DND-41 (cell line): Measurements from ENCODE around the gene PID1.

Source experiments
- ATAC-seq: fragments of 200-7000 bp; cut with Tn5 transposase; 3 replicates; pipeline ENCODE4 v1.9.1; 2021; ENCODE audit warnings: low read depth; ENCODE audit not compliant: insufficient read depth
- DNase-seq: peaks from one replicate; pipeline ENCODE4 v3.0.0-alpha.2; 2020
- H2AFZ ChIP-seq: 2 replicates; pipeline ENCODE4 v1.6.0; 2012; ENCODE audit warnings: low read depth, low read length
- H3K27ac ChIP-seq: 2 replicates; pipeline ENCODE4 v1.5.1; 2012; ENCODE audit warnings: low read length, inconsistent platforms
- H3K27me3 ChIP-seq: fragments of 200-600 bp; sonication (generic); 2 replicates; pipeline ENCODE4 v1.6.0; 2012; ENCODE audit warnings: low read length, mild to moderate bottlenecking, inconsistent platforms; ENCODE audit not compliant: insufficient read depth, poor library complexity
- H3K36me3 ChIP-seq: 2 replicates; pipeline ENCODE4 v1.5.1; 2012; ENCODE audit warnings: low read length, inconsistent platforms; ENCODE audit not compliant: insufficient read depth
- H3K4me1 ChIP-seq: 2 replicates; pipeline ENCODE4 v1.5.1; 2012; ENCODE audit warnings: mild to moderate bottlenecking, low read length; ENCODE audit not compliant: insufficient read depth
- H3K4me2 ChIP-seq: 2 replicates; pipeline ENCODE4 v1.6.0; 2012; ENCODE audit warnings: mild to moderate bottlenecking, moderate library complexity, low read length, inconsistent platforms; ENCODE audit not compliant: insufficient read depth
- H3K4me3 ChIP-seq, 2 experiments: fragments of 200-600 bp in 1 of 2; shearing (Covaris generic) in 1 of 2; 2 replicates each; pipeline ENCODE4 v1.5.1; 2012 to 2016; ENCODE audit warnings: inconsistent platforms in 2 of 2, low read length in 2 of 2, mild to moderate bottlenecking in 2 of 2, low read depth in 1 of 2, moderate library complexity in 1 of 2
- H3K79me2 ChIP-seq: 2 replicates; pipeline ENCODE4 v1.6.0; 2012; ENCODE audit warnings: low read length, inconsistent platforms; ENCODE audit not compliant: insufficient read depth
- H3K9ac ChIP-seq: 2 replicates; pipeline ENCODE4 v1.6.0; 2012; ENCODE audit warnings: low read depth, mild to moderate bottlenecking, inconsistent platforms, low read length, moderate library complexity
- H3K9me3 ChIP-seq: 2 replicates; pipeline ENCODE4 v1.5.1; 2012; ENCODE audit warnings: low read length, moderate library complexity, mild to moderate bottlenecking, inconsistent platforms; ENCODE audit not compliant: insufficient read depth, severe bottlenecking
- H4K20me1 ChIP-seq: 2 replicates; pipeline ENCODE4 v1.6.0; 2012; ENCODE audit warnings: low read length; ENCODE audit not compliant: insufficient read depth
- CTCF ChIP-seq: IDR thresholded peaks from 2 replicates; pipeline ENCODE4 v1.5.1; 2012; ENCODE audit warnings: borderline replicate concordance, low read length, moderate library complexity, mild to moderate bottlenecking; ENCODE audit not compliant: poor library complexity, severe bottlenecking; ENCODE audit errors: extremely low read depth
- EZH2 ChIP-seq: IDR thresholded peaks from 3 replicates; pipeline ENCODE4 v1.6.1; 2012; ENCODE audit warnings: borderline replicate concordance, low read depth, mild to moderate bottlenecking, moderate library complexity, low read length, inconsistent platforms; ENCODE audit not compliant: severe bottlenecking

The PID1 gene

GRCh38 chr2:229269146-229269545 is 1.9 kb downstream of the PID1 start:
- H3K36me3 ChIP-seq, result no peaks in the 10 kb centered on the region
- TF ChIP-seq CTCF (no peak), EZH2 (no peak)
- no peak overlapping the region for H3K9ac ChIP-seq
- DNase-seq, result no peak
- H3K9me3 ChIP-seq, result no peaks in the 10 kb centered on the region
- no peak overlapping the region for H2AFZ ChIP-seq
- no peaks in the 10 kb centered on the region for H3K4me1 ChIP-seq
- H4K20me1 ChIP-seq, result no peaks in the 10 kb centered on the region
- H3K4me2 ChIP-seq, result no peak overlapping the region
- no peak overlapping the region for H3K4me3 ChIP-seq
- ATAC-seq, result no peak
- H3K79me2 ChIP-seq, result no peaks in the 10 kb centered on the region
- H3K27ac ChIP-seq, result no peak overlapping the region
- H3K27me3 ChIP-seq, result no peaks in the 10 kb centered on the region

- Histone ChIP-seq H2AFZ (no peak overlapping the region), H3K9me3 (no peaks in the 10 kb centered on the region), H3K4me1 (no peaks in the 10 kb centered on the region), H3K9ac (no peak overlapping the region), H3K27me3 (no peaks in the 10 kb centered on the region), H3K4me2 (no peak overlapping the region), H3K79me2 (no peaks in the 10 kb centered on the region), H4K20me1 (no peaks in the 10 kb centered on the region), H3K36me3 (no peaks in the 10 kb centered on the region), H3K4me3 (no peak overlapping the region), H3K27ac (no peak overlapping the region)
- DNase-seq (no peak), ATAC-seq (no peak)
- no peak for TF ChIP-seq EZH2
- no peak for TF ChIP-seq CTCF
Observed at GRCh38 chr2:229268626-229269025, 2.5 kb downstream of the PID1 start.

GRCh38 chr2:229267080-229267479 is 4.0 kb downstream of the PID1 start:
- H3K4me1 ChIP-seq, result no peaks in the 10 kb centered on the region
- no peak for ATAC-seq
- DNase-seq, result no peak
- no peak overlapping the region for H3K4me2 ChIP-seq
- no peak overlapping the region for H2AFZ ChIP-seq
- H3K79me2 ChIP-seq, result no peaks in the 10 kb centered on the region
- H3K27me3 ChIP-seq, result no peaks in the 10 kb centered on the region
- H4K20me1 ChIP-seq, result no peaks in the 10 kb centered on the region
- peaks cover under 1% of the 10 kb centered on the region for H3K9me3 ChIP-seq
- H3K36me3 ChIP-seq, result no peaks in the 10 kb centered on the region
- TF ChIP-seq EZH2, result no peak
- no peak for TF ChIP-seq CTCF
- no peak overlapping the region for H3K9ac ChIP-seq
- H3K27ac ChIP-seq, result no peak overlapping the region
- H3K4me3 ChIP-seq, result no peak overlapping the region

- Histone ChIP-seq H3K4me1 (no peaks in the 10 kb centered on the region), H3K36me3 (no peaks in the 10 kb centered on the region), H4K20me1 (no peaks in the 10 kb centered on the region), H3K4me2 (no peak overlapping the region), H3K27ac (no peak overlapping the region), H3K9me3 (peaks cover 3% of the 10 kb centered on the region), H2AFZ (no peak overlapping the region), H3K4me3 (no peak overlapping the region), H3K9ac (no peak overlapping the region), H3K79me2 (no peaks in the 10 kb centered on the region), H3K27me3 (no peaks in the 10 kb centered on the region)
- ATAC-seq (no peak), DNase-seq (no peak)
- TF ChIP-seq EZH2 (no peak), CTCF (no peak)
Observed at GRCh38 chr2:229265727-229266126, 5.4 kb downstream of the PID1 start.
